ENCODE results near the gene GRID2. TPM values are rescaled to one million over a fixed set of nuclear protein-coding genes. Genes with fewer than 3 reads are reported as not detected.

GRID2 gene
- total and polyA plus RNA-seq, 10 of the 15 experiments (the other 5 are each of a cell fraction or from before 2014, with no cell fraction given), result not detected

DNA sequence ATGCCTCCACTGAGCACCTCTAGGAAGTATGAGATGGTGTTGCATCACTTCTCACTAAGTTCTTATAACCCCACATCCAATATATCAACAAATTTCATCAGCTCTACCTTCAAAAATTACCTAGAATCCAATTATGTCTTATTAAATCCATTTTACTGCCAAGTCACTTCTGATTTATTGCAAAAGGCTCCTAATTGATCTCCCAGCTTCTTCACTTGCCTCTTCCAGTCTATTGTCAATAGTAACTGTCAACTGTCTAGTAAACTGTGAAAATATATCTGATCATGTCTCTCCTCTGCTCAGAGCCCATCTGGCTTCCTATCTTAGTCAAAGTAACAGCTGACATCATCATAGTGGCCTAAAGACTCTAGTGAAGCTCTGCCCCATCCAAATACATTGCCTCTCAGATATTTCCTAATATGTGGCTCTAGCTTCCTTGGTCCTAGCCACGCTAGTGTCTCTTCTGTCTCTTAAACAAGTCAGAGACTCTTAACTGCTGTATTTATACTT lies 1110.3 kb downstream of the GRID2 start:
- no peaks in the 10 kb centered on the region for H3K79me2 ChIP-seq (ENCODE audit: control insufficient read depth, insufficient read depth, low read length)
- FAIRE-seq (no peak), DNase-seq (ENCODE audit: low read depth, low spot score) (no peak), ATAC-seq (no peak)
- no peak for TF ChIP-seq ZBTB4 (CRISPR knock-in tag; IDR thresholded peaks at IDR 0.05)
- no peak for TF ChIP-seq IKZF2 (IDR thresholded peaks at IDR 0.05)
- TF ChIP-seq SIN3A (IDR thresholded peaks at IDR 0.05; ENCODE audit: low read depth, low read length), result no peak
- no peak for TF ChIP-seq RFX5 (IDR thresholded peaks at IDR 0.05; ENCODE audit: low read depth, low read length)
- no peak for TF ChIP-seq HDAC2 (IDR thresholded peaks at IDR 0.05)
- no peak for TF ChIP-seq TAF1 (IDR thresholded peaks at IDR 0.05; ENCODE audit: borderline replicate concordance, low read depth, low read length)
- no peak for TF ChIP-seq TCF7 (IDR thresholded peaks at IDR 0.05; ENCODE audit: borderline replicate concordance)
- no peak for TF ChIP-seq NKRF (conservative IDR thresholded peaks at IDR 0.05)
- TF ChIP-seq RBBP5 (conservative IDR thresholded peaks at IDR 0.05), result no peak
- no peak for TF ChIP-seq ZBTB11 (CRISPR knock-in tag; IDR thresholded peaks at IDR 0.05)
- TF ChIP-seq CHD2 (IDR thresholded peaks at IDR 0.05; ENCODE audit: borderline replicate concordance, low read depth, low read length), result no peak
- TF ChIP-seq TARDBP (IDR thresholded peaks at IDR 0.05; ENCODE audit: borderline replicate concordance), result no peak
- no peak for TF ChIP-seq ESRRA (IDR thresholded peaks at IDR 0.05; ENCODE audit: low read length)
- TF ChIP-seq CREM (IDR thresholded peaks at IDR 0.05; ENCODE audit: low read depth), result no peak
- TF ChIP-seq PAX5 (IDR thresholded peaks at IDR 0.05; ENCODE audit: borderline replicate concordance, low read depth, low read length), result no peak
- no peaks in the 10 kb centered on the region for H4K20me1 ChIP-seq (ENCODE audit: control insufficient read depth, insufficient read depth)
- H3K27me3 ChIP-seq (replicated peaks in 1 of 2; ENCODE audit: control insufficient read depth in 2 of 2, insufficient read depth in 2 of 2, low read length in 1 of 2), result no peaks in the 10 kb centered on the region
- 0% methylated on average over 1 of the region's 1 CpG for WGBS (ENCODE audit: insufficient coverage, insufficient replicate concordance, low lambda C conversion rate, missing lambda C conversion rate)
- no TSS peak for BruUV-seq (replicated peaks)
- no peak overlapping the region for H3K4me3 ChIP-seq
- in situ Hi-C loops (cut with MboI) (no loop called here), intact Hi-C loops (cut with micrococcal nuclease; ENCODE audit: unreplicated experiment) (no loop called here)
- RAD21 ChIA-PET (ENCODE audit: unreplicated experiment), result no interaction called here
- H3K9ac ChIP-seq (ENCODE audit: control insufficient read depth, insufficient read depth, low read length), result no peak overlapping the region
- POLR2A ChIA-PET, result no interaction called here
- H3K9me3 ChIP-seq (replicated peaks; ENCODE audit: control insufficient read depth, insufficient read depth, low read length), result no peaks in the 10 kb centered on the region
- H3K36me3 ChIP-seq (ENCODE audit: control insufficient read depth in 2 of 2, insufficient read depth in 2 of 2, low read length in 1 of 2), result no peaks in the 10 kb centered on the region
- H3K4me2 ChIP-seq (ENCODE audit: control insufficient read depth, insufficient read depth), result no peak overlapping the region
- no peak overlapping the region for H3K27ac ChIP-seq (ENCODE audit: control insufficient read depth, insufficient read depth)
- CTCF ChIA-PET, result interaction anchor here (1.0 kb wide), 1 partner anchor 10 kb away, joined by 3 read pairs; no protein-coding TSS in a partner anchor
- H3K4me1 ChIP-seq (ENCODE audit: control insufficient read depth, insufficient read depth, low read length), result no peaks in the 10 kb centered on the region
- SMC1A ChIA-PET (ENCODE audit: uncharacterized antibody, unreplicated experiment), result no interaction called here
- no peak overlapping the region for H2AFZ ChIP-seq (ENCODE audit: control insufficient read depth, low read depth, low read length)

All from GM12878 (cell line).